Measurements from ENCODE around the gene CACNA1E. TPM values are rescaled to one million over a fixed set of nuclear protein-coding genes. Genes with fewer than 3 reads are reported as not detected.

CACNA1E gene
- total and polyA plus RNA-seq, 2 of the 4 experiments (the other 2 are of a cell fraction): not detected

DNA sequence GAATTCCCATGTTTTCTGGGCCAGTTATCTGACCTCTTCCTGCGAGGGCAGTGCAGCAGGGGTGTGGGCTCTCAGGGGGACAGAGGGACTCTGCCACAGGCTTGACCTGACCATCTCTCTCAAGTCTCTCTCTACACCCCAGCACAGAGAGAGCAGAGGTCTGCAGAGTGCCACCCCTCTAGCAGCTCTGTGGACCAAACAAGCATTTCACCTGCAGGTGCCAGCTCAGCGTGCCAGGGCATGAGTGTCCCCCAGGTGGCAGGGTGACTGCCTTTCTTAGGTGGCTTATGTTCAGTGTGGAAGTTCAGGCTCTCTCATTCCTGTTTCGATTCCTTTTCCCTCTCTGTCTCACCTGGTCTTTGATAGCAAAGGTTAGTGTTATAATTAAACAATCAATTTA, 191.3 kb downstream of the CACNA1E start:
- Histone ChIP-seq H3K4me3 (ENCODE audit: insufficient read depth, low read depth, low read length) (no peak overlapping the region), H2BK15ac (ENCODE audit: low read depth, low read length) (no peak overlapping the region), H2BK20ac (ENCODE audit: low read depth, low read length) (no peak overlapping the region), H3K56ac (ENCODE audit: extremely low read depth, insufficient read depth, low read length) (no peak overlapping the region), H3K27me3 (ENCODE audit: control insufficient read depth, insufficient read depth, low read length) (no peaks in the 10 kb centered on the region), H4K5ac (ENCODE audit: low read depth, low read length) (no peak overlapping the region), H3K9ac (ENCODE audit: low read depth, low read length) (no peak overlapping the region), H3K9me3 (ENCODE audit: control insufficient read depth, insufficient read depth, low read length) (peaks cover 7% of the 10 kb centered on the region), H3K9me1 (ENCODE audit: insufficient read depth, low read length) (no peaks in the 10 kb centered on the region), H3K36me3 (ENCODE audit: control insufficient read depth, insufficient read depth, low read length) (no peaks in the 10 kb centered on the region), H2AK5ac (ENCODE audit: low read depth, low read length) (no peak overlapping the region), H4K91ac (ENCODE audit: insufficient read depth, low read depth, low read length) (no peak overlapping the region), H3K23ac (ENCODE audit: low read depth, low read length) (no peak overlapping the region), H4K20me1 (ENCODE audit: insufficient read depth, low read length) (no peaks in the 10 kb centered on the region), H3K18ac (ENCODE audit: low read depth, low read length) (no peak overlapping the region), H2AK9ac (replicated peaks; ENCODE audit: low read depth, low read length, poor library complexity) (no peak overlapping the region), H3K27ac (ENCODE audit: insufficient read depth, low read length) (no peak overlapping the region), H3K79me1 (ENCODE audit: low read depth in 1 of 2, low read length in 2 of 2) (no peaks in the 10 kb centered on the region), H3K4me1 (ENCODE audit: control insufficient read depth, insufficient read depth, low read length) (no peaks in the 10 kb centered on the region), H3K4me2 (ENCODE audit: low read depth, low read length) (no peak overlapping the region), H3K4ac (ENCODE audit: low read depth, low read length) (no peak overlapping the region), H4K8ac (ENCODE audit: low read depth in 2 of 2, low read length in 2 of 2) (no peak overlapping the region), H2BK120ac (ENCODE audit: low read depth, low read length) (no peak overlapping the region), H3K14ac (replicated peaks; ENCODE audit: low read depth, low read length) (no peak overlapping the region), H2BK5ac (ENCODE audit: low read depth, low read length, poor library complexity, severe bottlenecking) (no peak overlapping the region), H2AFZ (replicated peaks; ENCODE audit: low read length, poor library complexity) (no peak overlapping the region)
- WGBS, 2 experiments (ENCODE audit: extremely low coverage in 2 of 2, insufficient read length in 1 of 2): no CpG with 5 or more reads among the region's 3 CpGs
- intact Hi-C loops (cut with micrococcal nuclease) (no loop called here), dilution Hi-C loops (cut with HindIII; ENCODE audit: low sequenced_read_pairs, unreplicated experiment) (no loop called here), in situ Hi-C loops (cut with MboI; ENCODE audit: low sequenced_read_pairs) (loop anchor here (10.0 kb wide), 1 partner anchor 200 kb away; no protein-coding TSS in a partner anchor)
- BruUV-seq (replicated peaks): no TSS peak
- POLR2A ChIA-PET (ENCODE audit: unreplicated experiment): no interaction called here
- no peak for DNase-seq
- TF ChIP-seq, protein P1, sequence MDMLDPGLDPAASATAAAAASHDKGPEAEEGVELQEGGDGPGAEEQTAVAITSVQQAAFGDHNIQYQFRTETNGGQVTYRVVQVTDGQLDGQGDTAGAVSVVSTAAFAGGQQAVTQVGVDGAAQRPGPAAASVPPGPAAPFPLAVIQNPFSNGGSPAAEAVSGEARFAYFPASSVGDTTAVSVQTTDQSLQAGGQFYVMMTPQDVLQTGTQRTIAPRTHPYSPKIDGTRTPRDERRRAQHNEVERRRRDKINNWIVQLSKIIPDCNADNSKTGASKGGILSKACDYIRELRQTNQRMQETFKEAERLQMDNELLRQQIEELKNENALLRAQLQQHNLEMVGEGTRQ (IDR thresholded peaks at IDR 0.05; ENCODE audit: low read depth, low read length): no peak
- TF ChIP-seq MAFK (IDR thresholded peaks at IDR 0.05; ENCODE audit: low read depth, low read length) (no peak), RAD21 (IDR thresholded peaks at IDR 0.05; ENCODE audit: low read length) (no peak), BHLHE40 (IDR thresholded peaks at IDR 0.05; ENCODE audit: low read depth, low read length) (no peak), RFX5 (IDR thresholded peaks at IDR 0.05; ENCODE audit: low read depth, low read length) (no peak), SMC3 (IDR thresholded peaks at IDR 0.05; ENCODE audit: low read depth, low read length) (no peak), CHD1 (IDR thresholded peaks at IDR 0.05; ENCODE audit: low read depth, low read length) (no peak), CEBPB (IDR thresholded peaks at IDR 0.05; ENCODE audit: low read depth, low read length) (no peak), FOS (IDR thresholded peaks at IDR 0.05; ENCODE audit: low read depth, low read length) (no peak), POLR2A (IDR thresholded peaks at IDR 0.05; ENCODE audit: low read depth, low read length) (no peak)
- no peak for ATAC-seq (ENCODE audit: low read depth)
- CTCF ChIA-PET: no interaction called here

Measured in IMR-90 (cell line).